PC-9 (cell line): ENCODE data around the gene MRE11. TPM values are rescaled to one million over a fixed set of nuclear protein-coding genes. Genes with fewer than 3 reads are reported as not detected.

Experiments used
- BruUV-seq: library from RNA; stranded (reverse); fragments of 400-500 nt; replicated peaks from 2 replicates; lab custom pipeline; 2021; lab: Mats Ljungman, UMichigan
- CTCF ChIA-PET: fragments of 300-600 bp; sonication (Branson Sonifier 250); formaldehyde crosslinking; loops from one replicate; lab custom pipeline; 2022; ENCODE audit warnings: antibody characterized with exemption; lab: Charles Lee
- POLR2A ChIA-PET: fragments of 300-600 bp; sonication (Branson Sonifier 250); formaldehyde crosslinking; loops from one replicate; lab custom pipeline; 2022; ENCODE audit warnings: antibody characterized with exemption; ENCODE audit not compliant: unreplicated experiment; lab: Charles Lee
- DNase-seq, 2 experiments: peaks; one replicate each; pipeline versions ENCODE4 v3.0.0 to v3.0.0-alpha.2; 2015 to 2022; ENCODE audit warnings: mixed read lengths in 1 of 2
- H2AFZ ChIP-seq: fragments of 200-600 bp; sonication (generic); 2 replicates; pipeline ENCODE4 v1.8.1; 2017; ENCODE audit warnings: antibody characterized with exemption
- H3F3A ChIP-seq: fragments of 200-600 bp; sonication (generic); 2 replicates; pipeline ENCODE4 v1.8.1; 2017; ENCODE audit warnings: antibody characterized with exemption, mild to moderate bottlenecking, low read depth; ENCODE audit not compliant: insufficient read depth
- H3K27ac ChIP-seq: fragments of 200-600 bp; sonication (generic); 2 replicates; pipeline ENCODE4 v1.6.1; 2016; ENCODE audit warnings: mixed run types
- H3K27me3 ChIP-seq: fragments of 200-600 bp; sonication (generic); 2 replicates; pipeline ENCODE4 v1.6.1; 2016; ENCODE audit warnings: low read depth, mixed run types; ENCODE audit not compliant: insufficient read depth
- H3K36me3 ChIP-seq: fragments of 200-600 bp; sonication (generic); 2 replicates; pipeline ENCODE4 v1.6.1; 2016; ENCODE audit warnings: low read depth, mixed run types
- H3K4me1 ChIP-seq: fragments of 200-600 bp; sonication (generic); replicated peaks from 2 replicates; pipeline ENCODE4 v1.6.1; 2016; ENCODE audit warnings: mixed run types; ENCODE audit not compliant: insufficient read depth
- H3K4me2 ChIP-seq: fragments of 200-600 bp; sonication (generic); 2 replicates; pipeline ENCODE4 v1.6.1; 2017; ENCODE audit warnings: mixed run types
- H3K4me3 ChIP-seq: fragments of 200-600 bp; sonication (generic); 2 replicates; pipeline ENCODE4 v1.6.1; 2016; ENCODE audit warnings: mixed run types
- H3K79me2 ChIP-seq: fragments of 200-600 bp; sonication (generic); 2 replicates; pipeline ENCODE4 v1.6.1; 2017; ENCODE audit warnings: low read depth, mixed run types
- H3K9me2 ChIP-seq: fragments of 200-600 bp; sonication (generic); 2 replicates; pipeline ENCODE4 v1.8.1; 2017; ENCODE audit warnings: mild to moderate bottlenecking; ENCODE audit not compliant: insufficient read depth
- H3K9me3 ChIP-seq: fragments of 200-600 bp; sonication (generic); 2 replicates; pipeline ENCODE4 v1.8.1; 2016; ENCODE audit warnings: low read depth; ENCODE audit not compliant: insufficient read depth
- H4K20me1 ChIP-seq: fragments of 200-600 bp; sonication (generic); 2 replicates; pipeline ENCODE4 v1.8.1; 2017; ENCODE audit not compliant: insufficient read depth
- EZH2 ChIP-seq: fragments of 200-600 bp; sonication (generic); IDR thresholded peaks from 2 replicates; pipeline ENCODE4 v1.8.0; 2017; ENCODE audit warnings: antibody characterized with exemption, low read depth
- intact Hi-C: fragments of 100-400 bp; cut with micrococcal nuclease; formaldehyde crosslinking; loops from one replicate; pipeline ENCODE4 v1.10.0; 2022; ENCODE audit not compliant: unreplicated experiment
- total RNA-seq: library from RNA; stranded (reverse); gene quantifications from 2 replicates; pipeline ENCODE4 v1.2.3, GENCODE V29; 2021
- TF ChIP-seq, protein P1 (sequence below): fragments of 200-600 bp; sonication (generic); conservative IDR thresholded peaks from 2 replicates; pipeline ENCODE4 v1.6.1; 2017; ENCODE audit warnings: mixed run types, antibody characterized with exemption, mild to moderate bottlenecking, moderate library complexity

MRE11 gene
- total RNA-seq, 1 experiment from 2014 or later, result 41.1 TPM

DNA sequence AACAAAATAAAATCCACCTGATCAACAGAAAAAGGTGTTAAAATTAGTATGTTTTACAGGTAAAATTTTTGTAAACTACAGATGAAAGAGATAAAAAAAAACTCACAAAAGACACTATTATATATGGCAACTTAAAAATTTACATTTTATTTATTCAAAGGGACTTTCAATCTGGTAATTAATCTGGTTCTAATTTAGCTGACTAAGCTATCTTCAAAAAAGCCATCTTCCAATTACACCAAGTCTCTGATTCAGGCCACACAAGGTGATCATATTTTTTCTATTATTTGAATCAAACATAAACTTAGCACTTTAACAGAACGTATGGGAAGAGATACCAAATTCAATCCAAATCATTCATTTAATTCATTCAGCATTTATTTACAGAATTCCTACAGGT, 7.6 kb downstream of the MRE11 start:
- no peaks in the 10 kb centered on the region for H4K20me1 ChIP-seq
- intact Hi-C loops, result no loop called here
- no peak overlapping the region for H2AFZ ChIP-seq
- POLR2A ChIA-PET, result no interaction called here
- no peaks in the 10 kb centered on the region for H3K9me3 ChIP-seq
- H3K4me2 ChIP-seq, result no peak overlapping the region
- no peak overlapping the region for H3K4me3 ChIP-seq
- no peak for TF ChIP-seq EZH2
- TF ChIP-seq, protein P1, sequence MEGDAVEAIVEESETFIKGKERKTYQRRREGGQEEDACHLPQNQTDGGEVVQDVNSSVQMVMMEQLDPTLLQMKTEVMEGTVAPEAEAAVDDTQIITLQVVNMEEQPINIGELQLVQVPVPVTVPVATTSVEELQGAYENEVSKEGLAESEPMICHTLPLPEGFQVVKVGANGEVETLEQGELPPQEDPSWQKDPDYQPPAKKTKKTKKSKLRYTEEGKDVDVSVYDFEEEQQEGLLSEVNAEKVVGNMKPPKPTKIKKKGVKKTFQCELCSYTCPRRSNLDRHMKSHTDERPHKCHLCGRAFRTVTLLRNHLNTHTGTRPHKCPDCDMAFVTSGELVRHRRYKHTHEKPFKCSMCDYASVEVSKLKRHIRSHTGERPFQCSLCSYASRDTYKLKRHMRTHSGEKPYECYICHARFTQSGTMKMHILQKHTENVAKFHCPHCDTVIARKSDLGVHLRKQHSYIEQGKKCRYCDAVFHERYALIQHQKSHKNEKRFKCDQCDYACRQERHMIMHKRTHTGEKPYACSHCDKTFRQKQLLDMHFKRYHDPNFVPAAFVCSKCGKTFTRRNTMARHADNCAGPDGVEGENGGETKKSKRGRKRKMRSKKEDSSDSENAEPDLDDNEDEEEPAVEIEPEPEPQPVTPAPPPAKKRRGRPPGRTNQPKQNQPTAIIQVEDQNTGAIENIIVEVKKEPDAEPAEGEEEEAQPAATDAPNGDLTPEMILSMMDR, result no peak
- CTCF ChIA-PET, result no interaction called here
- no peak overlapping the region for H3K27ac ChIP-seq
- DNase-seq, result no peak
- H3K4me1 ChIP-seq, result no peaks in the 10 kb centered on the region
- peaks cover 38% of the 10 kb centered on the region for H3K36me3 ChIP-seq
- no TSS peak for BruUV-seq
- H3K79me2 ChIP-seq, result peaks cover 1% of the 10 kb centered on the region
- no peaks in the 10 kb centered on the region for H3K27me3 ChIP-seq
- no peaks in the 10 kb centered on the region for H3K9me2 ChIP-seq
- H3F3A ChIP-seq, result no peaks in the 10 kb centered on the region

DNA sequence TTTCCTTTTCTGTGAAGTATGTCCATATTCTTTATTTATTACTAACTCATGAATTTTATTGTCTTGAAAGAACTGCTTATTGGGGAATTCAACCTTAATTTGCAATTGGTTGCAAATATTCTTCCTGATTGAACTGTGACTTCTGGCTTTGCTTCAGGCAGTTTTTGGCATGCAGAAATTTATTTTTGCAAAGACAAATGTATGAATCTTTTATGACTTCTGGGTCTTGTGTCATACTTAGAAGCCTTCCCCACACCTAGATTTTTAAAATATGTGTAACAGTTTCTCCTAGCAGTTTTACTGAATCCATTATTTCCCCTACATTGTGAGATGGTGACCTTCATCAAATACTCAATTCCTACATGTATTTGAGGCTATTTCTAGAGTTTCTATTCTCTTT, 12.3 kb downstream of the MRE11 start:
- no peak for DNase-seq
- Histone ChIP-seq H3K36me3 (peaks cover 39% of the 10 kb centered on the region), H3K79me2 (no peaks in the 10 kb centered on the region), H3F3A (no peaks in the 10 kb centered on the region), H3K4me2 (no peak overlapping the region), H3K4me1 (no peaks in the 10 kb centered on the region), H2AFZ (no peak overlapping the region), H3K4me3 (no peak overlapping the region), H4K20me1 (no peaks in the 10 kb centered on the region), H3K9me2 (peaks cover 7% of the 10 kb centered on the region; the same call in 1 of the 2 replicates), H3K27me3 (no peaks in the 10 kb centered on the region), H3K9me3 (no peaks in the 10 kb centered on the region), H3K27ac (no peak overlapping the region)
- TF ChIP-seq, protein P1, result no peak
- TF ChIP-seq EZH2, result no peak
- ChIA-PET CTCF (no interaction called here), POLR2A (no interaction called here)
- intact Hi-C loops, result no loop called here
- BruUV-seq, result no TSS peak

DNA sequence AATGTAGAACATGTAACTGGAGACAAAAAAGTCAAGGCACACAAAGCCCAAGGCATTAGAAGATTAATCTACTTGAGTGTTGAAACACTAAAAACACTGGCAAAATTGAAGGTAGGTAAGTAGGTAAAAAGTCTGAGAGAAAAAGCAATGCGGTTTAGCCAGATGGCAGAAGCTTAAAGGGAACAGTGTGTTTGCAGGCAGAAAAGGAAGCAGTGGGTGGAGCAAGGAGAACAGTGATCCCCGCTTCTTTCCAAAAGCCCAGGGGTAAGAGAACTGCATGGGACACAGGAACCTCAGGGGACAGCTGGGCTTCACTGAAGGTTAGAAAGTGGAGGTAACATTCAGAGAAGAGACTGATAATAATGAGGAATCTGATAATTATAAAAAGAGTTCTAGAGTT, 16.0 kb downstream of the MRE11 start:
- no TSS peak for BruUV-seq
- no peaks in the 10 kb centered on the region for H3K4me1 ChIP-seq
- intact Hi-C loops, result no loop called here
- no peaks in the 10 kb centered on the region; the same call in 1 of the 2 replicates for H3F3A ChIP-seq
- ChIA-PET CTCF (no interaction called here), POLR2A (no interaction called here)
- H4K20me1 ChIP-seq, result no peaks in the 10 kb centered on the region
- H3K9me3 ChIP-seq, result no peaks in the 10 kb centered on the region
- TF ChIP-seq, protein P1, result no peak
- no peak for TF ChIP-seq EZH2
- H2AFZ ChIP-seq, result no peak overlapping the region
- no peak overlapping the region for H3K4me2 ChIP-seq
- H3K9me2 ChIP-seq, result peaks cover 7% of the 10 kb centered on the region; the same call in 1 of the 2 replicates
- H3K4me3 ChIP-seq, result no peak overlapping the region
- no peak overlapping the region for H3K27ac ChIP-seq
- H3K79me2 ChIP-seq, result no peaks in the 10 kb centered on the region
- DNase-seq, result no peak
- peaks cover 41% of the 10 kb centered on the region for H3K36me3 ChIP-seq
- H3K27me3 ChIP-seq, result no peaks in the 10 kb centered on the region
